Stimulated activated CD8-positive, alpha-beta memory T cell treated with anti-CD3 and anti-CD28 coated beads, Interleukin-4, amount 100 ng/mL, for 1 hour (primary cell): Measurements from ENCODE around the gene NPPA.

Experiments used
- DNase-seq, 2 donors: peaks; one replicate each; pipeline ENCODE4 v3.0.0-alpha.2; 2020; ENCODE audit warnings: low read depth in 2 of 2, low spot score in 1 of 2

Gene NPPA

DNA sequence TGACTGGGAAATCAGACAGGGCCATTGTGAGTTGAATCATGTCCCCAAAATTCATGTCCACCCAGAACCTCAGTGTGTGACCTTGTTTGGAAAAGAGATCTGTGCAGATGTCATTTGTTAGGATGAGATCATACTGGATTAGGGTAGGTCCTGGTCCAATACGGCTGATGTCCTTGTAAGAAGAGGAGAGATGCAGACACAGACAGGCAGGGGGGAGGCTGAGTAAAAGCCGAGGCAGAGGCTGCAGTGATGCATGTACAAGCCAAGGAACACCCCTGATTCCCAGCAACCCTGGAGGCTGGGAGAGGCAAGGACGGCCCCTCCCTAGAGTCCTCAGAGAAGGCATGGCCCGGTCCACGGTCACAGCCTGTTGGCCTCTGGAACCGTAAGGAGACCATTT lies 27.0 kb upstream of the NPPA start:
- no peak for DNase-seq

DNA sequence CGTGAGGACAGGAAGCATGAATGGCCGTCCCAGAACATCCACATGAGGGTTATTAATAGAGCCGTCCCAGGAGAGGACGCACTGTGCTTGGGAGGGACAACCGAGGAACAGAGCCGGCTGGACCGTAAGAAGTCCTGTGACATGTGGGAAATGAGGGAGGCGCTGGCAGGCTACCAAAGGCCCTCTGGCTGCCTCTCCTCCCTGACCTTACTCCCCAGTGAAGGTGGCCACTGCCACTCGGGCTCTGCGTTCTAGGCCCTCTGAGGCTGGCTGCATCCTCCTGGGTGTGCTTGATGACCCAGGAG lies 26.6 kb upstream of the NPPA start:
- no peak for DNase-seq

DNA sequence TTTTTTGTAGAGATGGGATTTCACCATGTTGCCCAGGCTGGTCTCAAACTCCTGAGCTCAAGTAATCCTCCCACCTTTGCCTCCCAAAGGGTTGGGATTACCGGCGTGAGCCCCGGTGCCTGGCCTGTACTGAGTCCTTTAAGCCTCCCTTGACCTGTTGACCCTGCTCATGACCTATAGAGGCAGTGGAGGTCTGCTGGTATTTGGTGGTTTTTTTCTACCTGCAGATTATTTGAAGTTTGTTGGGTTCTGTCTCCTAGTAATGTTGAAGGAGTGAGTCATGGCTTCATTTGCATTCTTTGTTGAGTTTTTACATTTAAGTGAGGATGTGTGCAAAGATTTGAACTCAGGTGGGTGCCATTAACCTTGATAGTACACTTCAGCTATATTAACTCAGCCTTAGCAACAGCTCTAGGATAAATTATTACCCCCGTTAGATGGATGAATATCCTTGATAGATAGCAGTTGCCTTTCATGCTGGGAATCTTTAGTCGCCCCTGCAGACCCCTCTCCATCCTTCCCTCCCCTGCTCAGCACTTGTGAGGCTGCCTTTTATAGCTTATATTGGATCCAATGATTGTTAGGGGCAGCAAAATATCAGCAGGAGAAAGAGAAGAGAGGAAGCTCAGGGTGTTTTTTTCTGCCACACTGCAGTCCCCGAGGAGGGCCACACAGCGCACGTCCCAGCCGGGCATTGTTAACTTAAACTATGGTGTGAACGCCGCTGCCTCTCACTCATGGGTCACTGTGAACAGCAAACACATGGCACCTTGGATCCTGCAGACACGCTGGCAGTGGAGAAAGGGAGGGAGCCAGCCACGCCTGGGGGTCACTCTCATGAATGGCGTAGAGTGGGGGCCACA lies 26.0 kb upstream of the NPPA start:
- DNase-seq: no peak

DNA sequence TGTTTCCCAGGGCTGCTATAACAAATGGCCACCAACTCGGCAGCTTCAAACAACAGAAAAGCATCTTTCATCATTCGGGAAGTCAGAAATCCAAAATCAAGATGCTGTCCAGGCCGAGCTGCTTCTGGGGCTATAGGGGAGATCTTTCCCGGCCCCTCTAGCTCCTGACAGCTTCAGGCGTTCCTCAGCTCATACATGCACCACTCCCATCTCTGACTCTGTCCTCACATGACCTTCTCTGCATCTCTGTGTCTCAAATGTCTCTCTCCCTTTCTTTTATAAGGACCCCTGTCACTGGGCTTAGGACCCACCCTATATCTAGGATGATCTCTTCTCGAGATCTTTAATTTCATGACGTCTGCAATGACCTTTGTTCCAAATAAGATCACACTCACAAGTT lies 25.0 kb upstream of the NPPA start:
- no peak for DNase-seq

DNA sequence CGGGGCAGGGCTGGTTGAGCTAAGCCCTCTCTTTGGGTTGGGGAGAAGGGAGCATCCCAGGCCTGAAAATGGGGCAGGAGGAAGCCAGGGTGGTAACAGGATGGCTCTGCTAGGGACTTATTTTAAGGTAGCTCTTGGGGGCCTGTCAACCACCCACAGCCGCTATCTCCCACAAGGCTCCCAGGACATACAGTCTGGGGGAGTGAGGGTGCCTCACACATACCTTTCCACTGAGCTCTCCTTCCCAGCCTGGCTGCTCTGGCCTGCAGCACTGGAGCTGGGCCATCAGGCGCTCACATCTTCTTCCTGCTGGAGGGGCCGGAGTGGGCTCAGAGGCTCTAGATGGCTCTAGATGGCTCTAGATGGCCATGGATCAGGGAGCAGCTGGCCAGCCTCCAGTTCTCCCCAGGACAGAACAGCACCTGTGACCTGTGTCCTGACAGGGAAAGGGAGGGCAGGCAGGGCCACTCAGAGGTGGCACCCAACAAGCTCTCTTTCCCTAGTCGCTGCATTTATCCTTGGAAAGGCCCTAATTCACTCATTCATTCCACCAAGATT lies 22.1 kb upstream of the NPPA start:
- no peak for DNase-seq

DNA sequence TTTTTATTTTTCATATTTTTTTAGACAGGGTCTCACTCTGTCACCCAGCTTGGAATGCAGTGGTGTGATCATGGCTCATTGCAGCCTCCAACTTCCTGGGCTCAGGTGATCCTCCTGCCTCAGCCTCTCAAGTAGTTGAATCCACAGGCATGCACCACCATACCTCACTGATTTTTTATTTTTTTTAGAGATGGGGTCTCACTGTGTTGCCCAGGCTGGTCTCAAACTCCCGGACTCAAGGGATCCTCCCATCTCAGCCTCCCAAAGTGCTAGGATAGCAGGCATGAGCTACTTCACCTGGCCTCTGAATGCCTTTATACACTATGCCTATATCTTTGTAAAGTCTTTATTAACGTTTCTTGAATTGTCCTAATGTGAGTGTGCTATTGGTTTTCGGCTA lies 21.5 kb upstream of the NPPA start:
- no peak for DNase-seq

DNA sequence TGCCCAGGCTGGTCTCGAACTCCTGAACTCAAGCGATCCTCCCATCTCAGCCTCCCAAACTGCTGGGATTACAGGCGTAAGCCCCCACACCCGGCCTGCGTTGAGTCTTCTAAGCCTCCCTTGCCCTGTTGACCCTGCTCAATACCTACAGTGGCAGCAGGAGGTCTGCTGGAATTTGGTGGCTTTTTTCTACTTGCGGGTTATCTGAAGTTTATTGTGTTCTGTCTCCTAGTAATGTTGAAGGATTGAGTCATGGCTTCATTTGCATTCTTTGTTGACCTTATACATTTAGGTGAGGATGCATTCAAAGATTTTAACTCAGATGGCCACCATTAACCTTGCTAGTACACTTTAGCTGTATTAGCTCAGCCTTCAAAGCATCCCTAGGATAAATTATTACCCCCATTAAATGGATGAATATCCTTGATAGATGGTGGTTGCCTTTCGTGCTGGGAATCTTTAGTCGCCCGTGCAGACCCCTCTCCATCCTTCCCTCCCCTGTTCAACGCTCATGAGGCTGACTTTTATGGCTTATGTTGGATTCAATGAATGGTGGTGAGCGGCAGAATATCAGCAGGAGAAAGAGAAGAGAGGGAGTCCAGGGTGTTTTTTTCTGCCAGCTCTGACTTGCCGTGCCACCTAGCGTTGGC lies 20.9 kb upstream of the NPPA start:
- DNase-seq: no peak

DNA sequence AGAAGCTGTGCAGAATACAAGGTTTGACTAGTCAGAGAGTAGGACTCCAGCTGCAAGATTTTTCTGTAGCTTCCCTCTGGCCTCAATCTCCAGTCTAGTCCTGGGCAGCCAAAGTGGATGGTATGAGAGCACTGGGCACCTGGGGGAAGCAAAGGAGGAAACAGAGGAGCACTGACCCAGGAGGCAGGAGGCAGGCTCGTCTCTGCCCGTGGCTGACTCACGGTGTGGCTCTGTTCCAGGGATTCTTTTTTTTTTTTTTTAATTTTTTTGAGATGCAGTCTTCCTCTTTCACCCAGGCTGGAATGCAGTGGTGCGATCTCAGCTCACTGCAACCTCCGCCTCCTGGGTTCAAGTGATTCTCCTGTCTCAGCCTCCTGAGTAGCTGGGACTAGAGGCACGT lies 15.3 kb upstream of the NPPA start:
- DNase-seq: no peak

DNA sequence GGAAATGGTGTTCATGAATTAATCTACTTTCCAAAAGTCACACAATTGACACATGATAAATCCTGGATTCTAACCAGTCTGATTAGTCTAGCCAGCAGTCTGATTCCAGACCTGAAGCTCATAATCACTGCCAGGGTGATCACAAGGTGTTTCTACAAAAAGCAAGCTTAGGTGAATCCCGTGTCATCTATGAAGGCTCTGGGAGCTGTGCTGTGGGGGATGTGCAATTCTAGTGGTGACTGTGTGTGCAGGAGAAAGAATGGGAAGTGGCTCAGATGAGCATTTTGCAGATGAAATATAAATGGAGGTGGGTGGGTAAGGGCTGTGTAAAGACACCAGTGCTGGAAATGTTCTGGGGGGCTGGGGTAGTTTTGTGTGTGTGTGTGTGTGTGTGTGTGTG lies 13.0 kb upstream of the NPPA start:
- no peak for DNase-seq

DNA sequence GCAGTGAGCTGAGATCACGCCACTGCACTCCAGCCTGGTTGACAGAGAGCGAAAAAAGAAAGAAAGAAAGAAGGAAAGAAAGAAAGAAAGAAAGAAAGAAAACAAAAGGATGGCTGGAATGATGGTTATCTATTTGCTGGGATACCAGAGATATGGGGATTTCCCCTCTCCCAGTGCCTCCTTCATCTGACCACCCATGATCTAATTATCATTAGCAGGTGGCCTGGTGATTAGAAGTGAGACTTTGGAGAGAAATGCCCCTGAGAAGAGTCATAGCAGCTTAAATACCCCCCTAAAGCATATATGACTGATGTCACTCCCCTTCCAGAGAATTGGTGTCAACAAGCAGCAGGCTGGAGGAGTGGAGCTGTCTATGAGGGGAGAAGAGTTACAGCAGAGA lies 12.5 kb upstream of the NPPA start:
- no peak for DNase-seq

DNA sequence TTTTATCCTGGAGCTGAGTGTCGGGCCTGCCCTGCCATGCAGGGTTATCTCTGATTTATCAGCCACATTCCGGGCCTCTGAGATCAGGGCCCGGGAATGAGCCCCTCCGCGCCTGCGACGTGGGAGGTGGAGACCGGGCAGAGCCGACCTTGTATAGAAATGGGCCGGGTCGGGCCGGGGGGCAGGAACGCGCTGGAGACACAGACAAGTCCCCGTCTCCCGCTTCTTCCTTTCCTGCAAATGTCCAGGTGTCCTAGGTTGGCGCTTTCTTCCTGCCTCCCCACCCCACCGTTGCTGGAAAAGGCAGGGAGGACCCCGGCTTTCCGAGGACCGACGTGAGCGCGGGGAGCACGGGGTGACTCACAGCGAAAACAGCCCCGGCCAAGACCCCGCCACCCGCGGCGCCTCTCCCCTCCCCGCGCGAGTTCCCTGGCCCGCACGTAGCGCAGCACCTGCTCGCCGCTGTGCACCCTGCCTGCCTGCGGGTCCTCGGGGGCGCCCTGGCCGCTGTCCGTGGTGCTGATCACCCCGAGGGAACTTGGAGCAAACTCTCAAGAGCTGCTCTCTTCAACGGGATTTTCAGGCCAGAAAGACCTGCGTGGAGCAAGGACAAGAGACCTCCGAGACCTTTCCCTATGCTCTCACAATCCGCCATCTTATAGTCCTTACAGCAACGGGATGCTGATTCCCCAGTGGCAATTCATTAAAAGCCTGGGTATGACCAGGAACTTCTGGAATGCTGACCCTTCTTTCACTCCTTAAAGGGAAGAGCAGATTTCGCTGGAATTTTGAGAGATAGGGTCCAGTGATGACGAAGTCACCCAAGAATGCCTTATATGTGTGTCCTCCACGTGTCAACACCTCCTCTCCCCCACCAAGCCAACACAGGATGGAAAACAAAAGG lies 11.6 kb upstream of the NPPA start:
- peak; percentile 23 to 42 for DNase-seq

DNA sequence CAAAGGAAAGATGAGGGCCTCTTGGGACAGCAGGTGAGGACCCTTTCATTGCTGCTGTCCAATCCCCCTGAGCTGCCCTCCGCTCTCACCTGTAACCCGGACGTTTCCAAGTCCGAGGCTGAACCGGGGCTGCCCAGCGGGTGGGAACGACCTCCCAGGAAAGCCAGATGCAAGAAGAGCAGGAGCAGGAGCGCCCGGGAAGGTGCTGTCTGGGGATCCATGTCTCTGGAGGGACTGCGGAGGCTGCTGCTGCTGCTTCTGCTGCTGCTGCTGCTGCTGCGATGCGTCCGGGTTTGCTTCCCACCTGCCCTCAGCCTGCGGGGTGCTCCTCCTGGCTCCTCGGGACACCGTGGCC lies 11.0 kb upstream of the NPPA start, which contains the start of gene NPPB:
Gene NPPB, minus strand, starts transcription at position 333 of the 355 bp plus-strand sequence. Its CDS starts 112 bp downstream, at position 221.
- DNase-seq: no peak

DNA sequence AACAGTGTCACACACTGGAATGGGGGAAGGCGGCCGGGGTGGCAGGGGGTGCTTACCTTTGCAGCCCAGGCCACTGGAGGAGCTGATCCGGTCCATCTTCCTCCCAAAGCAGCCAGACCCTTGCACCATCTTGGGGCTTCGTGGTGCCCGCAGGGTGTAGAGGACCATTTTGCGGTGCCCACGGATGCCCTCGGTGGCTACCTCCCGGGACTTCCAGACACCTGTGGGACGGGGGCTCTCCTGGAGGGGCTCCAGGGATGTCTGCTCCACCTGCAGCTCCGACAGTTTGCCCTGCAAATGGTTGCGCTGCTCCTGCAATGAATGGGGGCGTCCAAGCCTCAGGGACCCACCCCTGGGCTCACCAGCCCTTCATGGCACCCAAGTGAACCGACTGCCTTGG lies 10.6 kb upstream of the NPPA start:
- no peak for DNase-seq

DNA sequence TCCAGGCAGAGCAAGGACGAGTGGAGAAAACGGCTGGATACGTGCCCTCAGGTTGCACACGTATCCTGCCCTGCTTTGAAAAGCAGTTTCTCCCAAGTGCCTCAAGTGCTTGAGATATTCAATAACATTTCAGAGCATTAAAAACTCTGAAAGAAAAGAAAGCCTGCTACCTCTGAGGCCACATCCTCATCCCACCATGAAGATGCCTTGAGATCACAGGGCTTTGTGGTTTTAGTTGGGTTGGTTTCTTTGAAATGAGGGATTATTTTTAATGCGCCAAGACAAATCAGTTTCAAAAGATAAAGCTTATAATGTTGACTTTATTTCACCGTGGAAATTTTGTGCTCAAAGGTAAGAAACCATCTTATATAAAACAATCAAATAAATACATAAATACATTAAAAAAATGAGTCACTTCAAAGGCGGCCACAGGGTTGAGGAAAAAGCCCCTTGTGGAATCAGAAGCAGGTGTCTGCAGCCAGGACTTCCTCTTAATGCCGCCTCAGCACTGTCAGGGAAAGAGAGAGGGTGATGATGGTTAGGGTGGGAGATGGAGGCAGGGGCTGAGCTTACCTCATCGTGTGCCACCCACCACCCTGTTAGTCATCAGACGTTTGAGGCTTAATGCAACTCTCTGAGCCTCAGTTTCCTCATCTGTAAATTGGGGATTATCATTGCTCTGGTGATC lies 9.7 kb upstream of the NPPA start:
- DNase-seq: no peak

DNA sequence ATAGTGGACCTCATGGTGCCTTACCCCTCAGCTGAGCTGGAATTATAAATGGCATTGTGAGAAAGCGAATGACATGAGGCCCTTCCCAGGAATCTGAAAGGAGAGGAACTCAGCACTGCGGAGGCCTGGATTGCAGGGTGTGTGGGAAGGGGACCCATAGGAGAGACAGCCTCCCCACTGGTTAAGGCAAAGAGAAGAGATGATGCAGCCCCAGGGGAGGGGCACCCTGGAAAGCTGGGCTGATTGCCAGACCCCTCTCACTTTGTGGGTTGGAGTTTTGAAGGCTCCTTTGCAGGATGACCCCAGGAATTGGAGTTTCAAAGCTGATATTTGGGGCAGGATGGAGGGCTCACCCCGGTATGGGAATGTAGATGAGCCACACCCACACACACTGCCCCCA lies 9.1 kb upstream of the NPPA start:
- no peak for DNase-seq

DNA sequence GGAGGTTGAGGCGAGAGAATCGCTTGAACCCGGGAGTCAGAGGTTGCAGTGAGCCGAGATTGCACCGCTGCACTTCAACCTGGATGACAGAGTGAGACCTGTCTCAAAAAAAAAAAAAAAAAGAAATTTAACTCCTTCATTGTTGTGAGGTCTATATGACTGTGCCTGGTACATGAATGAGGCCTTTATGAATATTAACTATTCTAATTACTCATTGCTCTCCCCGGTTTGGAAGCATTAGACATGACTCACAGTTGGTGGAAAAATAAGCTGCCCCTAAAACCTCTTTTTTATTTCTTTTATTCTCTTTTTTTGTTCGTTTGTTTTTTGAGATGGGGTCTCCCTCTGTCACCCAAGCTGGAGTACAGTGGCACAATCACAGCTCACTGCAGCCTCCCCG lies 7.8 kb upstream of the NPPA start:
- DNase-seq: no peak

DNA sequence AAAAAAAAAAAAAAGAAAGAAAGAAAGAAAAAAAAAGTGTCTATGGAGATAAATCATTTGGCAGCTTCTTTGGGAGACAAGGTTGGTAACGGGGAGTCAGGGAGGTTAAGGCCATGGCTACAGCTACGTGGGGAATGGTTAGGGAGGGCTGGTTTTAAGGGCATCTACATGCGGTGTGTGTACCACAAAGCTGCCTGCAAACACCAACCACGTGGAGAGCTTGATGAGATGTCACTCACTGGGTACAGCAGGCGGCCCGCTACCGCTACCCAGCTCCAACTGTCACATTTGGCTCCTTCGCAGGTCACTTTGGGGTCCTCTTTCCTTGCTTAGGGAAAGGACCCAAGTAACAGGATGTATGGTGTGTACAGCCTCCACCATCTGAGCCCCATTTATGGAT lies 6.9 kb upstream of the NPPA start:
- DNase-seq: no peak

DNA sequence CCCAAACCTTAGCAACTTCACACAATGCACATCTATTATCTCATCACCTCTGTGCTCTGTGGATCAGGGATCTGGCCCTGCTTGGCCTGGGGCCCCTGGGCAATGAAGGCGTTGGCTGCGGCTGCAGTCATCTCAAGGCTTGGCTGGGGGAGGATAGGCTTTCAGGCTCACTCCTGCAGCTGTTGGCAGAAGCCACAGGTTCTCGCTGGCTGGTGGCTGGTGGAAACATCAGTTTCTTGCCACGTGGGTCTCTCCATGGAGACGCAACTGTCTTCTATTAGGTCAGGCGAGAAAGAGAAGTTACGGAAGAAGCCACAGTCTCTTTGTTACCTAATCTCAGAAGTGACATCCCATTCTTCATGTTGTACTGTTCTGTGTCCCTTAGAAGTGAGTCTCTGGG lies 3.6 kb upstream of the NPPA start:
- no peak for DNase-seq

DNA sequence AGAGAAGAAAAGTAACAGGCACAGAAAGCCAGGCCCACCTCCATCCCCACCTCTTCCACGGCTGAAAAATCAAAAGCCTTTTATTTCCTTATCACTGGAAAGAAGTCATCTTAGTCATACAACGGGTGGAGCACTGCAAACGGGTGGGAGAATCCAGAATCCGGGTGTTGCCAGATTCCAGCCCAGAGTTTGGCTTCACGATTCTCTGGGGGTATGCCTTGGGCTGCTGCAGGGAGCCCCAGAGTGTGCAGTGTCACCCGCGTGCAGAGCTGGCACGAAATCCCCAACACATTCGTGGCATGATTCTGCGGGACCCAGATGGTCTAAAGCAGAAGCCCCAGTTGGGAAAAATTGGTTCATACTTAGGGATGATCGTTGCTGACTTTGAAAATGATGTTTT lies 2.6 kb upstream of the NPPA start:
- no peak for DNase-seq

DNA sequence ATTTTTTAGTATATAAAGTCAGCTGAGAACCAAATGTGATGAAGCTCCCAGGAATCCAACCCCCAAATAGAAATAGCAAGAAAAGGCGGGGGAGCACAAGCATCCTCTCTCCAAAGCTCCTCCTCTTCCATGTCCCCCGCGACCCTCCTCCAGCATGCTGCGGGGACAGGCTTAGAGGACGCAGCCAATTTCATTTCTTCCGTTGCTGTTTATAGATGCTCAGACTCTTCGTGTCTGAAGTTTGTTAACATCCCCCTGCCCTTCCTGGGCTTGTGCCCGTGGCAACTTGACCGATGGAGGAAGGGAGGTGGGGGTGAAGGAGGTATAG lies 754 bp upstream of the NPPA start:
- no peak for DNase-seq

DNA sequence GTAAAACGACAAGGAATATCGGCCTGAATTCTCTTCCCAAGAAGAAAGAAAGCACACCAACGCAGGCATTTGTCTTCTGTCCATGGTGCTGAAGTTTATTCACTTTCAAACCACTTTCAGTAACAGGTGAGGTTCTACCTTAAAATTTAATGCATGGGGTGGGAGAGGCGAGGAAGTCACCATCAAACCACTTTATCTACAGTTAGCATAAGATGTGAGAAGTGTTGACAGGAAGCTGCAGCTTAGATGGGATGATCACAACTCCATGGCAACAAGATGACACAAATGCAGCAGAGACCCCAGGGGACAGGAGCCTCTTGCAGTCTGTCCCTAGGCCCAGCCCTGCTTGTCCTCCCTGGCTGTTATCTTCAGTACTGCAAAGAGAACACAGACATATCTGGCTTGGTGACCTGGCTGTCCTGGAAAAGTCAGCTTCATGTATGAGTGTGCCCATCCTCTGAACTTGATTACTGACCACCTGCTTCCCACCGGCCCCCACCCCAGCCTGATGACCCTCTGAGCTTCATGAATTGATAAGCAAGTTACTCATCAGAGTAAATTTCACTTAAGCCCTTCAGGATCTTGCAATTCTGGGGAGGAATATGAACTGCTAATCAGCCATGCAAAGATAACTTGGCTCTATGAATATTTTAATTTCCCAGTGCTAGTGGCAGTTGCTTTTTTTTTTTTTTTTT lies 1.8 kb downstream of the NPPA start:
- no peak for DNase-seq
